Measurements from ENCODE around the gene FDCSP.
"Not testable (repeated sequence)": the region's sequence is repeated elsewhere in the genome, so short reads cannot be mapped to it uniquely, and the experiment has no call there.

Gene FDCSP

DNA sequence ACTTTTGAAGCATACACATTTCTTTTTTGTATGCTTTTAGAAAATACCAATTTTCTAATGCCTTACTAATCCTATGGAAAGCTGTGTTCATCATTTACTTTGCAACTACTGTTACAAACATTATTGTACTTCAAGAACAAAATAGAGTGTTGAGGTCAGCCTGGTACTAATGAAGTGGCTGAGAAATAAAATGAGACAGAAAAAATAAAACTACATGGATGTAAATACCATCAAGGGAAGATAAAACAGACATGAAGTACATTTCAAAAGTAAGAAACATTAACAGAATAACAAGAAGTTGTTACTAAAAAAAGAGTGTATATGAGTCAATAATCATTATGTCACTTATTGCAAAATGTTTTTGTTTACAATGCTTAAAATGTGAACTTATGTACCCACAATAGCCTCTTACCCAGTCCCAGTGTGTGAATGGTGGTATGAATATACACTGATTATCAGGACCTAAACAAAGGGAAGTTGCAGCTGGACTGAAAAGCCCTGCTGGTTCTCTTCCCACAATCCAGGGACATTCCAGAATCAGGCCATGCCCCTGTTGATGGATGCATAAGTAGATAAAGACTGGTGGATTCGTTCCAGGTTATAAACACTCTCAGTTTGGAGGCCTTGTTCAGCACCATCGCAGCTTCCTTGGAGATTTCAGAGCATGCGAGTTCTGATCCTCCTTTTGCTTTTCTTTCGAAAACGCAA is 14.1 kb downstream of the FDCSP start:
- DNase-seq, result no peak

DNA sequence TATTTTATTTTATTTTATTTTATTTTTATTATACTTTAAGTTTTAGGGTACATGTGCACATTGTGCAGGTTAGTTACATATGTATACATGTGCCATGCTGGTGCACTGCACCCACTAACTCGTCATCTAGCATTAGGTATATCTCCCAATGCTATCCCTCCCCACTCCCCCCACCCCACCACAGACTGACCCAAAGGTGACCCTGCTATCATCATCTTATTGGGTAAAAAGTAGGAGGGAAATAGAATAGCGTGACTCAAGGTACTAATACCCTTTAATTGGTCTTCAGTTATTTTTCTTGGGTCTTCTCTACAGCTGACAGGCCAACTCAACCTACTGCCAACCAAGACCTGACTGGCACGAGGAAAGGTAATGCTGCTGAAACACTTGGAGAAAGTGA is 16.4 kb downstream of the FDCSP start, which contains the start of gene CSN3:
CSN3 (plus strand) TSS at position 301 of the 400 bp plus-strand sequence. CDS start 2,223 bp downstream, outside the sequence.
- not testable (repeated sequence) for DNase-seq

DNA sequence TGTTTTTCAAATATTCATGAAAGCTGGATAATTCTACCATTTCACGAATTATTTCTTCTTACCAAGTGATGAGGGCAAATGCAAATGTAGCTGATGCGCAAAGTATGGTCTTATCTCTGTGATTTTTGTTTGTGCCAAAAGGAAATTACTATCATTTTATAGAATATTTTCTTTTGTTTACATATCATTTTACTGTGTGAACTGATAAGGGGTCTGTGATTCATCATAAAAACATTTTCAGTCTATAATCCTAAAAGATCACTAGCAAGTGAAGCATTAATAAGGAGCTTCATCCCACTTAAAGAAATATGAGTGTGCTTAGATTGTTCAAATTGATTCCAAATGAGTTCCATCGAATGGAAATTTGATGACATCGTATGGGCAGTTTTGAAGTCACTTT is 17.2 kb downstream of the FDCSP start:
- DNase-seq, result no peak

DNA sequence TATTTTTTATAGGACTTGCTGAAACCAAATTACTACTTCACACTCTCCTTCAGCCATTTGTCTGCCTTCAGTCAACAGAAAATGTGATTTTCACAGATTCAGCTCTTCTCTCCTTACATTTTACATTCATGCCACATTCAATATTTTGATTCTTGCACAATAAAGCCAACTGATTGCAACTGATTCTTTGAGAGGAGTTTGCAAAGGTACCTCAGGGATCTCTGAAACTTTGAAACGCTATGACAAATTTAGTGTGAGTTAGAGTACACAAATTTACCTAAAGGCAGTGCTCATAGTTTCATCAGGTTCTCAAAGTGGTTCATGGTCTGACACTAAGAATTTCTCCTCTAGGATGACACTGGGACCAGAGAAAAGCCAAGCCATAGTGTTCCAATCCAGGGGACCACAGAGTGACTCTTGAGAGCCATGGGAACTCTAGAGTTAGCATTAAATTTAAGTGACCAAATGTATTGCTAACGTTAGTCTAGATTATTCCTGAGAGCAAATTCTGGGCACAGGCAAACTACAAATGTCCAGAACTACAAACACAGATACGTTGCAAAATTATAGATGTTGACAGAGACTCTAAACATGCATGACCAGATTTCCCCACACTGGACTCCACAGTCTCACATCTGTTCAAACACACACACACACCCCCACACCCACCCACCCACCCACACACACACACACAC is 25.5 kb downstream of the FDCSP start:
- DNase-seq, result no peak

DNA sequence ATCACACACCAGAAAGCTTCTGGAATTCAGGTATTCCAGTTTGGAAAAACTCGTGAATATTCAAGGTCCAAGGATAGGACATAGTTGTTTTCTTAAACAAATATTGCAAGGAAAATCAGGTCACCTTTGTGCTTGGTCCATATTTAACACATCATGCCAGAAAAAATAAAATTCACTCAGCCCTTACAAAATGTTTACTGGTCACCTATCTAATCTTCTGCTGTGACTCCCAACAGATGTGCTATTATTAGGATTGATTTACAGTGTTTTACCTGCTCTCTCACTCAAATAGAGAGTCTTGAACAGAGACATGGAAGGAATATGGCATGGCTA is 26.0 kb downstream of the FDCSP start:
- no peak for DNase-seq

DNA sequence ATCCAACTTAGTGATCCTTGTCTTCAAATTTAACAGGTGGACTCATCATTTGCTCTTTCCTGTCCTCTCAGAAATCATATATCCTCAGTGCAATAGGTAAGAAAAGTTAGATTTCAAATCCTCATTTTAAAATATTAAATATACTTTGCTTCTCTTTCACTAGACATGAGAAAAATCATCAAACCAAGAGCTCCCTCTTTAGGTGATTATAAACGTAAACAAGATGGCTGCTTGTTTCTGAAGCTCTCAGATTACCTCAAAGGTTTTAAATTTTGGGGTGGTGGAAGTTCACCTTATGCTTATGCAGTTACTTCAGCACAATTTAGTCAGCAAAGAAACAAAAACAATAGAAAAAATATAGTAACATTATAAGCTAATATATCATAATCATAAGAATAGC is 43.8 kb downstream of the FDCSP start:
- DNase-seq, result no peak

DNA sequence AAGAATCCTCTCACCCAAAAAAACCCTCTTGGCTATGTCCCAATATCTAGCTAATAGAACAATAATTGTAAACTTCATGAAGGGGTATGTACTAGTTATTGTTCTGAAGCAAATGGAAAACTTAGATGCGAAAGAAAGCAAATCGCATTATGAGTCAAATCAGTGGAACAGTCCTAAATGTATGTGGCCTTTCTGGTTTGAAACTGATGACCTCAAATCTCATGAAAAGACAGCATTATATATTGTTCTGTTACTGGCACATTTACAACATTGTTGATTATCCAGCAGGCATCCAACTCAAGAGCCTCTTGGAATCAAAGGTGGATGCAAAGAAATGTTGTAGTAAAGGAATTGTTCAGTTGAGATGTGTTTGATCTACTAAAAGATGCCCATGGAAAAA is 51.2 kb downstream of the FDCSP start:
- no peak for DNase-seq

DNA sequence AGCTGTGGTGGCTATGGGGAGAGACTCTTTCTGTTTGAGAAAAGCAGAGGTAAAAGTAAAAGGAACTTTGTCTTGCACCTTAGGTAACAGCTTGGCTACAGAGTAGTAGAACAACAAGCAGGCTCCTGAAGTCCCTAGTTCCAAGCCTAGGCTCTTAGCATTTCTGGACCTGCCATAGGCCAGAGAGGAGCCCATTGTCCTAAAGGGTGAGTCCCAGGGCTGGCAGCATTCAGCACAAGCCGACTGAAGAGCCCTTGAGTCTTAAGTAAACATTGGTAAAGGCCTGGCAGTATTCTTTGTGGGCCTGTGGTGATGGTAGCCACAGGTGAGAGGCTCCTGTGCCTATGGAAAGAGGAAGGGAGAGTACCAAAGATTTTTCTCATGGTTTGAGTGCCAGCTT is 54.6 kb downstream of the FDCSP start:
- no peak for DNase-seq

Data from T-helper 2 cell (primary cell).